ENCODE measurements around the gene AARS1.

DNA sequence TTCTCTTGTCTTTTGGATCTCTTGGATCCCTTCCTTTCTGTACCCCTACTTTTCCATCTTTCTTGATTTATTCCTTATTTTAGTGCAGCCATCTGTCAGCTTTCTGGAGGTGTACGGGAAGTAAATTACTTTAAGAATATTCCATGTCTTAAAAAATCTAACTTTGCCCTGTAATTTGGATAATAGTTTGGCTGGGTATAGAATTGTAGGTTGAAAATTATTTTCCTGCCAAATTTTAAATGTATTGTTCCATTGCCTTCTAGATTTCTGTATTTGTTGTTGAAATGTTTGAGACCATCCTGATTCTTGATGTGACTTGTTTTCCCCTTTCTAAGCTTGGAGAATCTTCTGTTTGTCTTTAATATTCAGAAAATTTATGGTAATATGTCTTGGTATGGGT is 11.8 kb upstream of the AARS1 start:
- TF ChIP-seq EZH2 (IDR thresholded peaks at IDR 0.05; ENCODE audit: low read depth): no peak
- TF ChIP-seq, protein P1, sequence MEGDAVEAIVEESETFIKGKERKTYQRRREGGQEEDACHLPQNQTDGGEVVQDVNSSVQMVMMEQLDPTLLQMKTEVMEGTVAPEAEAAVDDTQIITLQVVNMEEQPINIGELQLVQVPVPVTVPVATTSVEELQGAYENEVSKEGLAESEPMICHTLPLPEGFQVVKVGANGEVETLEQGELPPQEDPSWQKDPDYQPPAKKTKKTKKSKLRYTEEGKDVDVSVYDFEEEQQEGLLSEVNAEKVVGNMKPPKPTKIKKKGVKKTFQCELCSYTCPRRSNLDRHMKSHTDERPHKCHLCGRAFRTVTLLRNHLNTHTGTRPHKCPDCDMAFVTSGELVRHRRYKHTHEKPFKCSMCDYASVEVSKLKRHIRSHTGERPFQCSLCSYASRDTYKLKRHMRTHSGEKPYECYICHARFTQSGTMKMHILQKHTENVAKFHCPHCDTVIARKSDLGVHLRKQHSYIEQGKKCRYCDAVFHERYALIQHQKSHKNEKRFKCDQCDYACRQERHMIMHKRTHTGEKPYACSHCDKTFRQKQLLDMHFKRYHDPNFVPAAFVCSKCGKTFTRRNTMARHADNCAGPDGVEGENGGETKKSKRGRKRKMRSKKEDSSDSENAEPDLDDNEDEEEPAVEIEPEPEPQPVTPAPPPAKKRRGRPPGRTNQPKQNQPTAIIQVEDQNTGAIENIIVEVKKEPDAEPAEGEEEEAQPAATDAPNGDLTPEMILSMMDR (conservative IDR thresholded peaks at IDR 0.05): no peak
